Subcutaneous abdominal adipose tissue (tissue), 5 donors: Measurements from ENCODE around the gene RAP1GAP.
"Not testable (repeated sequence)": the region's sequence is repeated elsewhere in the genome, so short reads cannot be mapped to it uniquely, and the experiment has no call there.

Source experiments
- H3K27ac ChIP-seq: one replicate; pipeline ENCODE4 v1.7.0; 2013; ENCODE audit warnings: low read depth, mild to moderate bottlenecking, inconsistent platforms, low read length, moderate library complexity
- H3K27me3 ChIP-seq, 5 donors: one replicate each; pipeline ENCODE4 v1.7.0; 2013; ENCODE audit warnings: low read length in 5 of 5, inconsistent platforms in 1 of 5; ENCODE audit not compliant: control insufficient read depth in 5 of 5, insufficient read depth in 4 of 5
- H3K36me3 ChIP-seq, 5 donors: one replicate each; pipeline ENCODE4 v1.7.0; 2013; ENCODE audit warnings: low read length in 5 of 5; ENCODE audit not compliant: control insufficient read depth in 5 of 5, insufficient read depth in 5 of 5
- H3K4me1 ChIP-seq, 5 donors: one replicate each; pipeline ENCODE4 v1.7.0; 2013; ENCODE audit warnings: low read length in 5 of 5, mild to moderate bottlenecking in 3 of 5, moderate library complexity in 1 of 5; ENCODE audit not compliant: control insufficient read depth in 5 of 5, insufficient read depth in 5 of 5
- H3K4me3 ChIP-seq, 5 donors: one replicate each; pipeline ENCODE4 v1.7.0; 2013; ENCODE audit warnings: low read length in 5 of 5, low read depth in 1 of 5
- H3K9ac ChIP-seq, 5 donors: one replicate each; pipeline ENCODE4 v1.7.0; 2013; ENCODE audit warnings: low read length in 5 of 5, mild to moderate bottlenecking in 4 of 5, moderate library complexity in 3 of 5
- H3K9me3 ChIP-seq, 5 donors: one replicate each; pipeline ENCODE4 v1.7.0; 2013; ENCODE audit warnings: low read length in 5 of 5; ENCODE audit not compliant: control insufficient read depth in 5 of 5
- donor health status: healthy.
- donor health status: healthy.
- donor health status: healthy.
- donor health status: healthy.
- donor health status: healthy.

Gene RAP1GAP

DNA sequence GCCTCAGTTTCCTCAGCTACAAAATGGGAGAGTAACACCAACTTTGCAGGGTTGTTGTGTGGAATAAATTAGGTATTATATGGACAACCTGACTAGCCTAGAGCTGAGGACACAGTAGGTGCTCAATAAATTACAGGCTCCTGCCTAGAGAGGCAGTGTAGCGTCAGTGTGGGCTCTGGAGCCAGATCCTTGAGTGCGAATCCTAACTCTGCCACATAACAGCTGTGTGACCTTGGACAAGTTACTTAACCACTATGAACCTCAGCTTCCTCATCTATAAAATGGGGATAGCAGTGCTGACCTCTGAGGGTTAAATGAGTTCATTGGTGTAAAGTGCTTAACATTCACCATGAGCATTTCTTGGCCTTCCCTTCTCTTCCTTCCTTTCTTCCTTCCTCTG lies 33.1 kb downstream of the RAP1GAP start:
- Histone ChIP-seq H3K36me3 (no peaks in the 10 kb centered on the region), H3K4me1 (peaks cover 0 to 3% (median 0%) of the 10 kb centered on the region in 5 donors), H3K4me3 (no peak overlapping the region), H3K27me3 (peaks cover 17 to 42% (median 31%) of the 10 kb centered on the region in 5 donors), H3K9me3 (no peaks in the 10 kb centered on the region), H3K27ac (no peak overlapping the region), H3K9ac (no peak overlapping the region)

DNA sequence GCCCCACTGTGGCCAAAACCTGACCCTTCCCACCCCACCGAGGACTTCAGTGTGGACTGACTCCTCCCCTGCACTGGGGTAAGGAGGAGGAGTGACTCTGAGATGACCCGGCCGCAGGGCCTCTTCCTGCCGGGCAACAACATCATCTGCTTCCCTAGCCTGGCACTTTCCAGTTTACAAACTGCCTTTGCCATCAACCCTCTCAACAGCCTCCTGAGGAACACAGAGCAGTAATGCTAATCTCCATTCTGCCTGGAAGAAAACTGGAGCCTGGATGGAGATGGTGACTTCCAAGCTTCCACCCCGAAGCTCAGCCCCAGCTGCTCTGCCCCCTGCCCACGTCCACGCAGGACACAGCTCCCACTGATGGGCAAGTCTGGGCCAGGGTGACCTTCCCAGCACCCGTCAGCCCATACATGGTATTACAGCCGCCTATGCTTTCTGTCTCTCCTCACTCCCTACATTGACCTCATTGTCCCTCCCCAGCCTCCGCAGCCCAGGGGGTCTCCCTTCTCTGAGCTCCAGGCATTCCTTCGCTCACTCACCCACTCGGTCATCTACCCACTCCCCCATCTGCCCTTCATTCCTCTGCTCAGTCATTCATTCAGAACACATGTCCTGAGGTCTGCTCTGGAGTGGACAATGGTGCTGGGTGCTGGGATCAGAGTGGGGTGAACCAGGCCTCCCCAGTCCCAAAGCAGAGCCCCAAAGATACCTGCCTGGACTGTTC lies 34.2 kb downstream of the RAP1GAP start:
- no peaks in the 10 kb centered on the region for H3K9me3 ChIP-seq
- H3K4me3 ChIP-seq: no peak overlapping the region
- peaks cover 15 to 40% (median 32%) of the 10 kb centered on the region in 5 donors for H3K27me3 ChIP-seq
- H3K9ac ChIP-seq: no peak overlapping the region
- no peak overlapping the region for H3K27ac ChIP-seq
- no peaks in the 10 kb centered on the region for H3K36me3 ChIP-seq
- peaks cover 0 to 3% (median 0%) of the 10 kb centered on the region in 5 donors for H3K4me1 ChIP-seq

DNA sequence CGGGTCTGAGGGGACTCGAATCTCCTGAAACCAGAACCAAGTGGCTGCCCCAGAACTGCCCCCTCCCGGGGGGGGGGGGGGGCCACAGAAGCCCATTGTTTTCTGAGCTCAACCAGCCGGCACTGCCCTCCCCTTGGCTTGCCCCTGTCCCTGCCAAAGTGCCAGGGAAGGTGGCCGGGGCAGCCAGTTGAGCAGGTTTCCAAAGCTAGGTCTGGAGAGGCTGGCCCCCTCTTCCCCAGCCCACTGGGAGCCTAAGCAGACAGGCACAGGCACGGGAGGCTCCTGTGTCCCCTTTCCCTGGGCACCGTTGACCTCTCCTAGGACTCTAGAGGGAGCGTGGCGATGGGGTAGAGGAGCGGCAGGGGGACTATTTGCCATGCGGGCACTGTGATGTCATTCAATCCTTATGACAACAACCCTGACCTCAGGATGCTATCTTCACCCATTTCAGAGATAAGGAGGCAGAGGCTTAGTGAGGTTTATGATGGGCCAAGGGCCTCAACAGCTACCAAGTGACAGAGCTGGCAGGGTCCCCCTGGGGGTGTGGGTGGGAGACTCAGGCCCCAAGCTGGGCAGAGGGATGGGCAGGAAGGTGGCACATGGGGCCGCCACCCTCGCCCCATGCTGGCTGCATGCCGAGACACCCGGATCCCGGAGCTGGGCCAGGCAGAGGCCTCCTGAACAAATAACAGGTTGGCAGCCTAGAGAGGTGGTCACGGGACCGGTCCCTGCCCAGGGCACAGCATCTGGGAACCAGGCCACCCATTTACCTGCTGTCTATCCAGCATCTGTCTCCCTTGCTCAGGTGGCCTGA lies 35.0 kb downstream of the RAP1GAP start:
- H3K9me3 ChIP-seq: no peaks in the 10 kb centered on the region
- peaks cover 18 to 47% (median 32%) of the 10 kb centered on the region in 5 donors for H3K27me3 ChIP-seq
- no peaks in the 10 kb centered on the region for H3K4me1 ChIP-seq
- no peaks in the 10 kb centered on the region for H3K36me3 ChIP-seq
- no peak overlapping the region for H3K27ac ChIP-seq
- no peak overlapping the region for H3K4me3 ChIP-seq
- H3K9ac ChIP-seq: no peak overlapping the region

DNA sequence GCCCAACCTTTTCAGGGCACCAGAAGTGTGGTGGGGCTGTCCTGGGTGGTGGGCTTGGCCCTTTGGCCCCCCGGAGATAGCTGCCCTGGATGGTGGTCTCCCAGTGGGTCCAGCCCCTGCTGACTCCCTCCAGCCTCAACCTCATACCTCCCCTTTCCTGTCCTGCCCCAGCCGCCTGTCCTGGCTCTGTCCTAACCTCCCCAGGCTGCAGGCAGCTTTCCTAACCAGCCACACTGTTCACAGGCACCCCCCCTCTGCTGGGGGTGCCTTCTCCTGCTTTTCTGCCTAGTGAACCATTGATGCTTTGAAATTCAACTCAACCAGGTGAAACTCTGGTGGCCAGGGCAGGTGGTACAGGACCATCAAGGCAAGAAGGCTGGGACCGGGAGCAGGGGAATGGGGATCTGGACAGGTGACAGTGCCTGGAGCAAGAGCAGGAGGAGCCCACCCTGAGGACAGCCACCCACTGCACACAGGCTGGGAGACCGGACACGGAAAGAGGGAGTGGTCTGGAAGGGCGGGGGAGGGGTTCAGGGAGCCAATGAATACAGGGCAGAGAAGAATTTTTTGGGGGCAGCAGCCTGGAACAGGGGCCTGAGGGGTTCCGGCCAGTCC lies 35.9 kb downstream of the RAP1GAP start:
- H3K36me3 ChIP-seq: no peaks in the 10 kb centered on the region
- no peak overlapping the region for H3K4me3 ChIP-seq
- H3K9me3 ChIP-seq: no peaks in the 10 kb centered on the region
- no peak overlapping the region for H3K27ac ChIP-seq
- H3K9ac ChIP-seq: no peak overlapping the region
- H3K4me1 ChIP-seq: no peaks in the 10 kb centered on the region
- H3K27me3 ChIP-seq: peaks cover 18 to 52% (median 32%) of the 10 kb centered on the region in 5 donors

DNA sequence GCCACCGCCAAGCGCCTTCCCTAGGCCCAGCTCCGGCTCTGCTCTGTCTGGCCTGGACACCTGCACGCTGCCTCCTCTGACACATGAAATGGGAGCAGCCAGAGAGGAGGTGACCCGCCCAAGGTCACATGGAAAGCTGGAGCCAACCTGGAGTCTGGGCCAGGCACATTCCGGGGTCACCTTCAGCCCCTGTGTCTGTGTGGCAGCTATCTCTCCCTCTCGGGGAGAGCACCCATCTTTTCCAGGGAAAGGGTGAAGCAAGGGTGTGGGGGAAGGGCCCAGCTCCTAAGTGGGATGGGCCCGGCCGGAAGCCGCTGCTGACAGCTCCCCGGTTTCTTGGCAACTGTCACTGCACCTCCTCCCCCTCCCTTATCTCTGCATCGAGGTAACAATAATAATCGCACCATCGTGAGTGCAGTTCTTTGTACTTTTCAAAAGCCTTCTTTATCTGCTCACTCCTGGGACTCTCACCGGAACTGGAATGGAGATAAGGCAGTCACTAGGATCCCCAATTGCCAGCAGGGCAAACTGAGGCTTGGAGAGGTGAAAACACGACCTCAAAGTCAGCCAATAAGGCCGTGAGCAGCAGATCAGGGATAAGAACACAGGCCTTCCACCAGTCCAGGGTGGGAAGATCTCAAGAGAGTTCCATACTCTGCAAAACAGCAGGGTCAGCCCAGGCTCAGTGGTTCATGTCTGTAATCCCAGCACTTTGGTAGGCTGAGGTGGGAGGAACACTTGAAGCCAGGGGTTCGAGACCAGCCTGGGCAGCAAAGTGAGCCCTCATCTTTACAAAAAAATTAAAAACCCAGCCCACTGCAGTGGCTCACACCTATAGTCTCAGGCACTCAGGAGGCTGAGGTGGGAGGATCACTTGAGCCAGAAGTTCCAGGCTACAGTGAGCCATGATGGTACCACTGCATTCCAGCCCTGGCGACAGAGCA lies 36.9 kb downstream of the RAP1GAP start:
- H3K36me3 ChIP-seq: no peaks in the 10 kb centered on the region
- H3K27ac ChIP-seq: no peak overlapping the region
- H3K4me1 ChIP-seq: no peaks in the 10 kb centered on the region
- H3K4me3 ChIP-seq: no peak overlapping the region
- no peak overlapping the region for H3K9ac ChIP-seq
- H3K9me3 ChIP-seq: no peaks in the 10 kb centered on the region
- H3K27me3 ChIP-seq: peaks cover 18 to 52% (median 36%) of the 10 kb centered on the region in 5 donors

DNA sequence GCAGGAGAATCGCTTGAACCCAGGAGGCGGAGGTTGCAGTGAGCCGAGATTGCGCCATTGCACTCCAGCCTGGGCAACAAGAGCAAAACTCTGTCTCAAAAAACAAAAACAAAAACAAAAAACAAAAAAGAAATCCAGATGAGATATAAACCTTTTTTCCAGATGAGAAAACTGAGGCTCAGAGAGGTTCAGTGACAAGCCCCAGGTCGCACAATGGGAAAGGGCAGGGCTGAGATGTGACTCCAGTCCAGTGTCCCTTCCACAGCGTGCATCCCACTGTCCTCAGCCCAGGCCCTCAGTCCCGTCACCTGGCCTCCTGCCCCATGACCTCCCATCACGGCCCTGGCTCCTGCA lies 37.6 kb downstream of the RAP1GAP start:
- not testable (repeated sequence) for H3K9ac ChIP-seq, H3K36me3 ChIP-seq, H3K27ac ChIP-seq, H3K9me3 ChIP-seq, H3K4me3 ChIP-seq, H3K4me1 ChIP-seq
- peaks cover 18 to 52% (median 36%) of the 10 kb centered on the region in 5 donors for H3K27me3 ChIP-seq

DNA sequence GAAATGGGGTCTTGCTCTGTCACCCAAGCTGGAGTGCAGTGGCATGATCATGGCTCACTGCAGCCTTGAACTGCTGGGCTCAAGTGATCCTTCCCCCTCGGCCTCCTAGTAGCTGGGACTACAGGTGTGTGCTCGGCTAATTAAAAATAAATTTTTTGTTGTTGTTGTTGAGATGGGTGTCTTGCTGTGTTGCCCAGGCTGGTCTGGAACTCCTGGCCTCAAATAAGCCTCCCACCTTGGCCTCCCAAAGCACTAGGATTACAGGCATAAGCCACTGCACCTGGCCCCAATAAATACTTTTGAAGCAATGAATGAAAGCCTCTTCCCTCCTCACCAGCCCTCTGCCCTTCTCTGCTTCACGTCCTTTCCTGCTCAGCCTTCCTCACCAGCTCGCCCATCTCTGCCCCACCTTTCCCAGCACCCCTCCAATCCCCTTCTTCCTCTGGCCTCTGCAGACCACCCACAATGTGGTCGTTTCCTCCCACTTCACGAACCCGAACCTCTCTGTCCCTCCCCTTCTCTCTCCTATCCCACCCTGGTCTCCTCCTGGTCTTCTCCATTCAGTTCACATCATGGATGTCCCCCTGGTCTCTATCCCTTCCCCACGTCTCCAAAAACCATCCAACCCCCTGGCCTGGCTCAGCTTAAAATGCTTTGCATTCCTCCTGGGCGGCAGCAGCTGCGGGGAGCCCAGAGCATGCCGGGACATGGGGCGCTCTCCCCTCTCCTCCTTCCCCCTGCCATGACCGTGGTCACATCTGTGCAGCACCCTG lies 38.4 kb downstream of the RAP1GAP start:
- Histone ChIP-seq H3K4me1 (no peaks in the 10 kb centered on the region), H3K27ac (no peak overlapping the region), H3K36me3 (no peaks in the 10 kb centered on the region), H3K9ac (no peak overlapping the region), H3K4me3 (no peak overlapping the region), H3K9me3 (no peaks in the 10 kb centered on the region), H3K27me3 (peaks cover 14 to 51% (median 42%) of the 10 kb centered on the region in 5 donors)

DNA sequence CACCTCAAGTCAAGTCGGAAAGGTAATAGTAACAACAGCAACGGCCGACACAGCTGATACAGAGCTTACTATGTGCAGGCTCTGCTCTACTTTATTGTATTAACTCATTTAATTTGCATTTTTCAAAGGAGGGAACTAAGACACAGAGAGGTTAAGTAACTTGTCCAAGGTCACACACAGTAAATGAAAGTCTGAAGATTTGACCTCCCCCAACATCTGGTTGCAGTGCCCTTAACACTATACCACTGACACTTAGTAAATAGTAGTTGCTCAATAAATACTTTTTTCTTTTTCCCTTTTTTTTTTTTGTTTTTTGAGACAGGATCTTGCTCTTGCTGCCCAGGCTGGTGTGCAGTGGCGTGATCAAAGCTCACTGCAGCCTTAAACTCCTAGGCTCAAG lies 39.2 kb downstream of the RAP1GAP start:
- no peak overlapping the region for H3K9ac ChIP-seq
- H3K27ac ChIP-seq: no peak overlapping the region
- H3K4me1 ChIP-seq: no peaks in the 10 kb centered on the region
- H3K36me3 ChIP-seq: no peaks in the 10 kb centered on the region
- peaks cover 11 to 46% (median 38%) of the 10 kb centered on the region in 5 donors for H3K27me3 ChIP-seq
- no peak overlapping the region for H3K4me3 ChIP-seq
- no peaks in the 10 kb centered on the region for H3K9me3 ChIP-seq

DNA sequence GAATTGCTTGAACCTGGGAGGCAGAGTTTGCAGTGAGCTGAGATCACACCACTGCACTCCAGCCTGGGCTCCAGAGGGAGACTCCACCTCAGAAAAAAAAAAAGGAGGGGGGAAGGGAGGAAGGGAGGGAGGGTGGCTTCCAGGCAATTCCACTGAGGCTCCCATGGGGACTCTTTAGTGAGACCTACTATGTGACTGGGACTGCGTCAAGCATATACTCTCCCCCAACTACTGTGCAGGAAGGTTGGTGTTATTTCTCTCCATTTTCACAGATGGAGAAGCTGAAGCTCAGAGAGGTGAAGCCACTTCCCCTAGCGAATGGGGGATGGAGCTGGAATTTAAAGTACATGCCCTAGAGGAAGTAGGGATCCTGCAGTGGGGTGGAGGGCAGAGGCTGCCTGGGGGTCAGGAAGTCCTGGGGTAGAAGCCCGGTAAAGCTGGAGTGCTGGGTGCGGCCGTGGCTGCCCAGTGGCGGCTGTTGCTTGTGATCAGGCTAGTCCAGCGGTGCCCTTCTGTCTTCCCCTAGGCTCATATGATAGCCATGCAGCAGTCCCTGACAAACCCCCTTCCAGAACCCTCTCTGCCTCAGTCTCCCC lies 40.3 kb downstream of the RAP1GAP start:
- Histone ChIP-seq H3K36me3 (no peaks in the 10 kb centered on the region), H3K9me3 (no peaks in the 10 kb centered on the region), H3K9ac (no peak overlapping the region), H3K27ac (no peak overlapping the region), H3K4me3 (no peak overlapping the region), H3K27me3 (peaks cover 11 to 41% (median 35%) of the 10 kb centered on the region in 5 donors), H3K4me1 (no peaks in the 10 kb centered on the region)
